ENCODE measurements around the gene VPS11.

The VPS11 gene

GRCh38 chr11:119103793-119104192 lies 36.2 kb downstream of the VPS11 start:
- Histone ChIP-seq H3K27ac (no peak overlapping the region), H3K4me3 (ENCODE audit: low read depth in 1 of 2, low read length in 1 of 2) (no peak overlapping the region), H3K36me3 (no peaks in the 10 kb centered on the region), H3K4me1 (ENCODE audit: control insufficient read depth in 1 of 2, insufficient read depth in 1 of 2, low read depth in 1 of 2, low read length in 1 of 2) (peaks cover 56 to 59% of the 10 kb centered on the region in 2 experiments), H3K27me3 (no peaks in the 10 kb centered on the region), H3K9me3 (no peaks in the 10 kb centered on the region)
- TF ChIP-seq CTCF (IDR thresholded peaks at IDR 0.05): no peak

GRCh38 chr11:119106564-119107537 lies 39.2 kb downstream of the VPS11 start, which contains the start of gene C2CD2L:
Gene C2CD2L (plus strand): TSS chr11:119107344. CDS start chr11:119107742, 398 bp downstream.
- peaks cover 55 to 64% of the 10 kb centered on the region in 2 experiments for H3K4me1 ChIP-seq (ENCODE audit: control insufficient read depth in 1 of 2, insufficient read depth in 1 of 2, low read depth in 1 of 2, low read length in 1 of 2)
- peak within 1 kb of the TSS; percentile 98 for H3K27ac ChIP-seq
- peak; percentile 11 for TF ChIP-seq CTCF (IDR thresholded peaks at IDR 0.05)
- H3K4me3 ChIP-seq (ENCODE audit: low read depth in 1 of 2, low read length in 1 of 2): peak within 1 kb of the TSS; percentile 64 to 94
- H3K36me3 ChIP-seq: peaks cover 16% of the 10 kb centered on the region
- H3K9me3 ChIP-seq: no peaks in the 10 kb centered on the region
- H3K27me3 ChIP-seq: no peaks in the 10 kb centered on the region

- no peak for TF ChIP-seq CTCF (IDR thresholded peaks at IDR 0.05)
- Histone ChIP-seq H3K4me1 (ENCODE audit: control insufficient read depth in 1 of 2, insufficient read depth in 1 of 2, low read depth in 1 of 2, low read length in 1 of 2) (peaks cover 47 to 56% of the 10 kb centered on the region in 2 experiments), H3K4me3 (ENCODE audit: low read depth in 1 of 2, low read length in 1 of 2) (peak overlapping the region; percentile 64 to 94), H3K27me3 (no peaks in the 10 kb centered on the region), H3K27ac (peak overlapping the region; percentile 98), H3K36me3 (peaks cover 23% of the 10 kb centered on the region), H3K9me3 (no peaks in the 10 kb centered on the region)
Measured at GRCh38 chr11:119107538-119108145, 40.0 kb downstream of the VPS11 start.

- no peaks in the 10 kb centered on the region for H3K9me3 ChIP-seq
- peaks cover 41 to 53% of the 10 kb centered on the region in 2 experiments for H3K4me1 ChIP-seq (ENCODE audit: control insufficient read depth in 1 of 2, insufficient read depth in 1 of 2, low read depth in 1 of 2, low read length in 1 of 2)
- H3K36me3 ChIP-seq: peaks cover 30% of the 10 kb centered on the region
- peak overlapping the region; percentile 98 for H3K27ac ChIP-seq
- TF ChIP-seq CTCF (IDR thresholded peaks at IDR 0.05): no peak
- H3K27me3 ChIP-seq: no peaks in the 10 kb centered on the region
- H3K4me3 ChIP-seq (ENCODE audit: low read depth in 1 of 2, low read length in 1 of 2): peak overlapping the region; percentile 64 to 94
Measured at GRCh38 chr11:119108146-119108856, 40.7 kb downstream of the VPS11 start.

GRCh38 chr11:119108857-119109221 lies 41.2 kb downstream of the VPS11 start:
- no peaks in the 10 kb centered on the region for H3K27me3 ChIP-seq
- H3K9me3 ChIP-seq: no peaks in the 10 kb centered on the region
- peak overlapping the region; percentile 98 for H3K27ac ChIP-seq
- H3K36me3 ChIP-seq: peaks cover 35% of the 10 kb centered on the region
- peaks cover 41 to 53% of the 10 kb centered on the region in 2 experiments for H3K4me1 ChIP-seq (ENCODE audit: control insufficient read depth in 1 of 2, insufficient read depth in 1 of 2, low read depth in 1 of 2, low read length in 1 of 2)
- TF ChIP-seq CTCF (IDR thresholded peaks at IDR 0.05): no peak
- H3K4me3 ChIP-seq (ENCODE audit: low read depth in 1 of 2, low read length in 1 of 2): peak overlapping the region; percentile 64 to 94

Measured in neutrophil (primary cell).